ENCODE results near the gene IFI16. TPM values are rescaled to one million over a fixed set of nuclear protein-coding genes. Genes with fewer than 3 reads are reported as not detected.

The IFI16 gene
- total RNA-seq, 1 experiment from 2014 or later: 0.98 TPM

DNA sequence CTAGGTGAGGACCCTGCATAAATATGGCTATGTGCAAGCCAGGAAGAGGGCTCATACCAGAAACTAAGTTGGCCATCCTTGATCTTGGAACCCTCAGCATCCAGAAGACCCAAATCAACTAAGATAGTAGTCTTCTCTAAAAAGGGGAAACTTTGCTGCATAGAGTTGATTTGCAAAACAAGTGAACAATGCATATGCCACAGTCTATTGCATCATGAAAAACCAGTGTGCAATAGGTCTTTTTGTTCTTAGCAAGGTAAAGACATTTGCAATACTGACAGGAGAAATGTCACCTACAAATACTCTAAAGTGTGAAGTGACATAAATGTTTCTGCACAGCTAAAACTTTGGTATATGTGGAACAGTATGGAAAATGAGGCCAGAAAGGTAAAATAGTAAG, 2.0 kb upstream of the IFI16 start:
- H3K9me3 ChIP-seq (ENCODE audit: low read length): no peaks in the 10 kb centered on the region
- no peak overlapping the region for H3K27ac ChIP-seq (ENCODE audit: low read length)
- H4K20me1 ChIP-seq (ENCODE audit: low read length): no peaks in the 10 kb centered on the region
- intact Hi-C loops (cut with micrococcal nuclease): no loop called here
- peaks cover 11% of the 10 kb centered on the region for H3K27me3 ChIP-seq (ENCODE audit: low read length)
- H2AFZ ChIP-seq (ENCODE audit: low read length): no peak overlapping the region
- H3K9me2 ChIP-seq (replicated peaks; ENCODE audit: low read length): no peaks in the 10 kb centered on the region
- H3K36me3 ChIP-seq (ENCODE audit: low read depth, low read length): no peaks in the 10 kb centered on the region
- ATAC-seq (no peak), DNase-seq (no peak)
- no peaks in the 10 kb centered on the region for H3K79me2 ChIP-seq (ENCODE audit: low read length)
- no peak overlapping the region for H3K4me2 ChIP-seq (ENCODE audit: low read length)
- no TSS peak for BruUV-seq (replicated peaks)
- POLR2A ChIA-PET (ENCODE audit: unreplicated experiment): no interaction called here
- no peaks in the 10 kb centered on the region for H3F3A ChIP-seq (ENCODE audit: low read length, unreplicated experiment)
- CTCF ChIA-PET: no interaction called here
- H3K4me1 ChIP-seq (ENCODE audit: insufficient read depth, low read length): 0 out of 2 replicates have a peak, but pooled peaks cover 3% of the 10 kb centered on the region
- H3K9ac ChIP-seq (ENCODE audit: low read length): no peak overlapping the region
- TF ChIP-seq EZH2 (IDR thresholded peaks at IDR 0.05; ENCODE audit: low read length, unreplicated experiment) (no peak), EZH2phosphoT487 (IDR thresholded peaks at IDR 0.05; ENCODE audit: borderline replicate concordance, low read length) (no peak)
- TF ChIP-seq, protein P1, sequence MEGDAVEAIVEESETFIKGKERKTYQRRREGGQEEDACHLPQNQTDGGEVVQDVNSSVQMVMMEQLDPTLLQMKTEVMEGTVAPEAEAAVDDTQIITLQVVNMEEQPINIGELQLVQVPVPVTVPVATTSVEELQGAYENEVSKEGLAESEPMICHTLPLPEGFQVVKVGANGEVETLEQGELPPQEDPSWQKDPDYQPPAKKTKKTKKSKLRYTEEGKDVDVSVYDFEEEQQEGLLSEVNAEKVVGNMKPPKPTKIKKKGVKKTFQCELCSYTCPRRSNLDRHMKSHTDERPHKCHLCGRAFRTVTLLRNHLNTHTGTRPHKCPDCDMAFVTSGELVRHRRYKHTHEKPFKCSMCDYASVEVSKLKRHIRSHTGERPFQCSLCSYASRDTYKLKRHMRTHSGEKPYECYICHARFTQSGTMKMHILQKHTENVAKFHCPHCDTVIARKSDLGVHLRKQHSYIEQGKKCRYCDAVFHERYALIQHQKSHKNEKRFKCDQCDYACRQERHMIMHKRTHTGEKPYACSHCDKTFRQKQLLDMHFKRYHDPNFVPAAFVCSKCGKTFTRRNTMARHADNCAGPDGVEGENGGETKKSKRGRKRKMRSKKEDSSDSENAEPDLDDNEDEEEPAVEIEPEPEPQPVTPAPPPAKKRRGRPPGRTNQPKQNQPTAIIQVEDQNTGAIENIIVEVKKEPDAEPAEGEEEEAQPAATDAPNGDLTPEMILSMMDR (conservative IDR thresholded peaks at IDR 0.05; ENCODE audit: low read depth, low read length): no peak
- H3K4me3 ChIP-seq (ENCODE audit: low read length): no peak overlapping the region

DNA sequence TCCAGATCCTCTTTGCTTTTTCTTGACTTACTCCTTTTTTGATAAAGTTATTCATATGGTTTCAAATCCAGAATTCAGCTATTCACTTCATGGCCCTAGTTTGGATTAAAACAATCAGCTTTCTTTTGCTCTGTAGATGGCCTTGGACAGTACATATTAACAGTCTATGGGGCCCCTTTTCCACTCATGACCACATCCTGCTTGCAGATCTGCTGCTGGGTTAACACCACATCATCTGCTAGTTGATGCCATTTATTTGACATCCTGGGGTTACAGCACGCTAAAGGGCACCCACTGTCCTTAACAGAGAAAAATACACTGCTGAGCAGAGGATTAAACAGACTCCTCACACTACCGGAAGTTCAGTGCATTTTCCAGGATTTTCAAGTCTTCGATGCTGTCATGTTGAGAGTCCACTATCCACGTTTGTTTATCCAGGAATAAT, 941 bp upstream of the IFI16 start:
- Histone ChIP-seq H3K4me1 (ENCODE audit: insufficient read depth, low read length) (0 out of 2 replicates have a peak, but pooled peaks cover 3% of the 10 kb centered on the region), H3K9me3 (ENCODE audit: low read length) (no peaks in the 10 kb centered on the region), H3K4me2 (ENCODE audit: low read length) (no peak overlapping the region), H4K20me1 (ENCODE audit: low read length) (no peaks in the 10 kb centered on the region), H3K9ac (ENCODE audit: low read length) (no peak overlapping the region), H3K36me3 (ENCODE audit: low read depth, low read length) (no peaks in the 10 kb centered on the region), H3K9me2 (replicated peaks; ENCODE audit: low read length) (no peaks in the 10 kb centered on the region), H3F3A (ENCODE audit: low read length, unreplicated experiment) (no peaks in the 10 kb centered on the region), H3K27ac (ENCODE audit: low read length) (no peak overlapping the region), H3K27me3 (ENCODE audit: low read length) (peaks cover 11% of the 10 kb centered on the region), H2AFZ (ENCODE audit: low read length) (no peak overlapping the region; the same call in 1 of the 2 replicates), H3K4me3 (ENCODE audit: low read length) (no peak overlapping the region), H3K79me2 (ENCODE audit: low read length) (no peaks in the 10 kb centered on the region)
- intact Hi-C loops (cut with micrococcal nuclease): loop anchor here (1.0 kb wide), 1 partner anchor 8 kb away; no protein-coding TSS in a partner anchor
- POLR2A ChIA-PET (ENCODE audit: unreplicated experiment): no interaction called here
- CTCF ChIA-PET: no interaction called here
- TF ChIP-seq EZH2 (IDR thresholded peaks at IDR 0.05; ENCODE audit: low read length, unreplicated experiment): no peak
- ATAC-seq (no peak), DNase-seq (no peak)
- BruUV-seq (replicated peaks): no TSS peak

DNA sequence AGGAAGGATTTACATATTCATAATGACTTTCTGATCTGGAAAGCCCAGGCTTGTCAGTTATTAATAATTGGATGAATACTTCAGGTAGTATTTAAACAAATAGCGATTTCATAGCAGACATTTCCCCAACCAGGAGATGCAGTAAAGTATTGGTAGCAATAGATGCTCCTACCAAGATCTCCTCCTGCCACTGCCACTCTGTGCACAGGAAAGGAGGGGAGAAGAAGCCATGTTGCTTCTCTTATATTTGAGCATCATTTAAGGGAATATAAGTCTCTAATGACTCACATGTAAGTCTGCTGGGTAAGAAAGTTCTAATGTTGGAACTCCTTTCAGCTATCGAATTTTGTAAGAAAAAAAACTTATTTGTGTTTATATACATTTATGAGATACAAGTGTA, 420 bp upstream of the IFI16 start:
- no peak for TF ChIP-seq EZH2phosphoT487 (IDR thresholded peaks at IDR 0.05; ENCODE audit: borderline replicate concordance, low read length)
- TF ChIP-seq, protein P1 (conservative IDR thresholded peaks at IDR 0.05; ENCODE audit: low read depth, low read length): no peak
- no peak for TF ChIP-seq EZH2 (IDR thresholded peaks at IDR 0.05; ENCODE audit: low read length, unreplicated experiment)
- Histone ChIP-seq H3K9ac (ENCODE audit: low read length) (peak overlapping the region; percentile 6; the same call in 1 of the 2 replicates), H3K9me3 (ENCODE audit: low read length) (no peaks in the 10 kb centered on the region), H3K4me1 (ENCODE audit: insufficient read depth, low read length) (0 out of 2 replicates have a peak, but pooled peaks cover 3% of the 10 kb centered on the region), H3K27ac (ENCODE audit: low read length) (0 out of 2 replicates have a peak overlapping the region, but pooled peaks have one; percentile 4), H3K36me3 (ENCODE audit: low read depth, low read length) (no peaks in the 10 kb centered on the region), H3K9me2 (replicated peaks; ENCODE audit: low read length) (no peaks in the 10 kb centered on the region), H3K27me3 (ENCODE audit: low read length) (peaks cover 11% of the 10 kb centered on the region), H2AFZ (ENCODE audit: low read length) (peak overlapping the region; percentile 54; the same call in 1 of the 2 replicates), H3F3A (ENCODE audit: low read length, unreplicated experiment) (no peaks in the 10 kb centered on the region), H3K4me2 (ENCODE audit: low read length) (peak overlapping the region; percentile 38), H3K79me2 (ENCODE audit: low read length) (no peaks in the 10 kb centered on the region), H4K20me1 (ENCODE audit: low read length) (no peaks in the 10 kb centered on the region), H3K4me3 (ENCODE audit: low read length) (peak overlapping the region; percentile 24)
- CTCF ChIA-PET: no interaction called here
- POLR2A ChIA-PET (ENCODE audit: unreplicated experiment): no interaction called here
- no peak for DNase-seq
- peak; percentile 30 for ATAC-seq
- BruUV-seq (replicated peaks): no TSS peak
- intact Hi-C loops (cut with micrococcal nuclease): loop anchor here (1.0 kb wide), 1 partner anchor 9 kb away; no protein-coding TSS in a partner anchor
